CD4-positive, CD25-positive, alpha-beta regulatory T cell (primary cell): Measurements from ENCODE around the gene ICAM1. TPM values are rescaled to one million over a fixed set of nuclear protein-coding genes. Genes with fewer than 3 reads are reported as not detected.

Experiments
- ATAC-seq, 2 donors: fragments of 150-1000 bp; cut with Tn5 transposase; one replicate each; pipeline ENCODE4 v1.10.0; 2021; ENCODE audit warnings: low read depth in 2 of 2, moderate number of reproducible peaks in 2 of 2, moderate library complexity in 1 of 2
- DNase-seq, 3 donors: peaks; one replicate each; pipeline versions ENCODE4 v3.0.0 to v3.0.0-alpha.2; 2012 to 2022; ENCODE audit warnings: mixed read lengths in 1 of 3
- H3K27ac ChIP-seq: one replicate; pipeline ENCODE4 v1.7.0; 2013; ENCODE audit warnings: mild to moderate bottlenecking, low read length; ENCODE audit not compliant: insufficient read depth, poor library complexity, severe bottlenecking
- H3K27me3 ChIP-seq: one replicate; pipeline ENCODE4 v1.7.0; 2013; ENCODE audit warnings: low read length; ENCODE audit not compliant: control insufficient read depth, insufficient read depth
- H3K36me3 ChIP-seq: one replicate; pipeline ENCODE4 v1.7.0; 2013; ENCODE audit warnings: mild to moderate bottlenecking, low read length, moderate library complexity; ENCODE audit not compliant: control insufficient read depth, insufficient read depth
- H3K4me1 ChIP-seq: 2 replicates; pipeline ENCODE4 v1.7.0; 2013; ENCODE audit warnings: mild to moderate bottlenecking, low read length; ENCODE audit not compliant: insufficient read depth, control insufficient read depth, poor library complexity, severe bottlenecking
- H3K4me3 ChIP-seq: one replicate; pipeline ENCODE4 v1.7.0; 2013; ENCODE audit warnings: low read depth, mild to moderate bottlenecking, low read length, moderate library complexity
- H3K9me3 ChIP-seq, 2 experiments: 1 replicate in 1 of 2; 2 replicates in 1 of 2; pipeline ENCODE4 v1.7.0; 2013; ENCODE audit warnings: low read length in 2 of 2, mild to moderate bottlenecking in 1 of 2, moderate library complexity in 1 of 2; ENCODE audit not compliant: control insufficient read depth in 2 of 2
- H3K27ac Mint-ChIP-seq, 3 donors: one replicate each; pipeline ENCODE4 v1.8.0; 2020 to 2022; ENCODE audit warnings: mild to moderate bottlenecking in 3 of 3, mixed read lengths in 3 of 3, moderate library complexity in 2 of 3
- H3K27me3 Mint-ChIP-seq: one replicate; pipeline ENCODE4 v1.8.0; 2022; ENCODE audit warnings: mild to moderate bottlenecking, mixed read lengths
- H3K36me3 Mint-ChIP-seq: one replicate; pipeline ENCODE4 v1.8.0; 2020; ENCODE audit warnings: mixed read lengths
- H3K4me1 Mint-ChIP-seq, 4 donors: one replicate each; pipeline ENCODE4 v1.8.0; 2020 to 2022; ENCODE audit warnings: mixed read lengths in 4 of 4, mild to moderate bottlenecking in 1 of 4
- H3K4me3 Mint-ChIP-seq, 4 donors: one replicate each; pipeline ENCODE4 v1.8.0; 2020 to 2022; ENCODE audit warnings: mild to moderate bottlenecking in 4 of 4, mixed read lengths in 4 of 4, moderate library complexity in 3 of 4
- H3K9me3 Mint-ChIP-seq, 7 donors: one replicate each; pipeline ENCODE4 v1.8.0; 2020 to 2022; ENCODE audit warnings: mixed read lengths in 7 of 7, mild to moderate bottlenecking in 3 of 7, moderate library complexity in 2 of 7
- polyA plus RNA-seq, 4 donors: library from polyadenylated mRNA; unstranded; fragments of 300-500 nt; fragmentation: Illumina TruSeq; gene quantifications; one replicate each; pipeline ENCODE4 v1.2.3, GENCODE V29; 2021
- total RNA-seq: library from RNA; stranded (reverse); gene quantifications from one replicate; pipeline ENCODE4 v1.2.3, GENCODE V29; 2022

Gene ICAM1
- total and polyA plus RNA-seq, 5 donors from 2014 or later: 4.8 to 13.7 (median 7.8) TPM

DNA sequence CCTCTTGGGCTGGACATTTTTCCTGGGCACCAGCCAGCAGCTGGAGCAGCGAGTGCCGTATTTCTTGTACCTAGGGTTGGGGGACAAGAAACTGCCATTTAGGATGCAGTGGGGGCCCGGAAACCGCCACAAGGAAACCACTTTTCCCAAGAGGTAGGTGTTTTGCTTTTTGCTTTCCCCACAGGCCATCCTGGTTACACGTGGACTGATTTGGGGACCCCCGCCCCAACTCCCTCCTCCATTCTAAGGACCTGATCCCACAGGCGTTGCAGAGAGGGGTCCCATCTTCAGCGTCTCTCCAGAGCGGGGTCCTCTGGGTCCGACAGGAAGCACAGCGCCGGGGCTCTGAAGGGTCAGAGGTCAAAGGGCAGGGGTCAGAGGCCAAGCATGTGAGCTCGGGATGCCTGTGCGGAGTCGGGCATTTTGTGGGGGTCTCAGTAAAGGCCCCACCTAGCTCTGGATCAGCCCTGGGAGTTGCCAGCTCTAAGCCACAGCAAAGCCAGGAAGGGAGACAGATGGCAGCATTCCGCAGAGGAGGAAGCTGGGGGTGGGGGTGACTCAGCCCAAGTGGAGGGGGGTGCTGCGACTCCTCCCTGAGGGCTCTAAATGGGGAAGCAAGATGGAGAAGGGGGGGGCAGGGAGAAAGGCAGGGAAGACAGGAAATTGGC is 34.4 kb downstream of the ICAM1 start:
- no peaks in the 10 kb centered on the region for H3K4me1 Mint-ChIP-seq
- Histone ChIP-seq H3K4me3 (no peak overlapping the region), H3K27me3 (no peaks in the 10 kb centered on the region), H3K36me3 (no peaks in the 10 kb centered on the region), H3K4me1 (no peaks in the 10 kb centered on the region), H3K9me3 (no peaks in the 10 kb centered on the region), H3K27ac (no peak overlapping the region)
- no peak for ATAC-seq
- peak overlapping the region in 2 of 3 donors; percentile 11 to 26 for H3K27ac Mint-ChIP-seq
- no peaks in the 10 kb centered on the region for H3K36me3 Mint-ChIP-seq
- no peak for DNase-seq
- peaks cover 9% of the 10 kb centered on the region for H3K27me3 Mint-ChIP-seq
- H3K9me3 Mint-ChIP-seq: no peaks in the 10 kb centered on the region
- no peak overlapping the region for H3K4me3 Mint-ChIP-seq

DNA sequence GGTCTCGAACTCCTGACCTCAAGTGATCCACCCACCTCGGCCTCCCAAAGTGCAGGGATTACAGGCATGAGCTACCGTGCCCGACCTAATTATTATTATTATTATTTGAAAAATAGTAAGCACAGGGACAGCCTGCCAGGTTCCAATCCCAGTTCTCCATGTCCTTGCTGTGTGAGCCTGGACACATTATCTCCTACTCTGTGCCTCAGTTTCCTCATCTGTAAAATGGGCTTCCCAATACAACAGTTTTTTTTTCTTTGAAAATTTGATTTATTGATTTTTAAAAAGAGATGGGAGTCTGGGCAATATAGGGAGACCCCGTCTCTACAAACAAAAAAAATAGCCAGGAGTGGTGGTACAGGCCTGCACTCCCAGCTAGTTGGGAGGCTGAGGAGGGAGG is 35.4 kb downstream of the ICAM1 start:
- no peak overlapping the region for H3K27ac Mint-ChIP-seq
- H3K9me3 ChIP-seq: no peaks in the 10 kb centered on the region
- H3K4me3 ChIP-seq: no peak overlapping the region
- H3K27me3 Mint-ChIP-seq: peaks cover 7% of the 10 kb centered on the region
- no peaks in the 10 kb centered on the region for H3K4me1 ChIP-seq
- no peaks in the 10 kb centered on the region for H3K9me3 Mint-ChIP-seq
- no peaks in the 10 kb centered on the region for H3K36me3 Mint-ChIP-seq
- H3K4me3 Mint-ChIP-seq: no peak overlapping the region
- H3K27ac ChIP-seq: no peak overlapping the region
- no peak for DNase-seq
- ATAC-seq: no peak
- H3K4me1 Mint-ChIP-seq: no peaks in the 10 kb centered on the region
- no peaks in the 10 kb centered on the region for H3K36me3 ChIP-seq
- H3K27me3 ChIP-seq: no peaks in the 10 kb centered on the region

DNA sequence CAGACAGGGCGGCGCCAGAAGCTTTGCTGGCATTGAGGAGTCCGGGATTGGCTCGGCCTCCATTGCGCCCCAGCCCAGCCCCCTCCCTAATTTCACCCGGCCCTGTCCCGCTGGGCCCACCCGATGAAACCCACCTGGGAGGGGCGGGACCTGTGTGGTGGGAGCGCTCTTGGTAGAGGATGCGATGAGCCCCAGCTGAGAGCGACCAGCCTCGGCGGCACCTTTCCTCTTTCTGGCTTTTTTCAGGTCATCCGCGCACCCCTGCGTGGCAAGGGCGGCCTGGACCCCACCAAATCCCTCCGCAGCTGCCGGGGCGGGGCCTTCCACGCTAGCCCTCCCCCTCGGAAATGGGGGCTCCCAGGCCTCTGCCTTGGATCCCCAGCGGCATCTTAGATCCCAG is 38.5 kb downstream of the ICAM1 start, which contains the start of gene ZGLP1:
TSS of gene ZGLP1 (minus strand) at position 393 of the 400 bp plus-strand sequence.
- Histone ChIP-seq H3K36me3 (no peaks in the 10 kb centered on the region), H3K4me1 (no peaks in the 10 kb centered on the region), H3K9me3 (no peaks in the 10 kb centered on the region), H3K27ac (no peak within 1 kb of the TSS), H3K27me3 (no peaks in the 10 kb centered on the region), H3K4me3 (no peak within 1 kb of the TSS)
- H3K9me3 Mint-ChIP-seq: no peaks in the 10 kb centered on the region
- DNase-seq (no peak), ATAC-seq (no peak)
- H3K4me3 Mint-ChIP-seq: no peak within 1 kb of the TSS
- no peaks in the 10 kb centered on the region for H3K36me3 Mint-ChIP-seq
- H3K4me1 Mint-ChIP-seq: peaks cover 0 to 3% (median 0%) of the 10 kb centered on the region in 4 donors
- no peaks in the 10 kb centered on the region for H3K27me3 Mint-ChIP-seq
- no peak within 1 kb of the TSS for H3K27ac Mint-ChIP-seq

- Mint-ChIP-seq H3K36me3 (peaks cover 14% of the 10 kb centered on the region), H3K27me3 (no peaks in the 10 kb centered on the region), H3K4me1 (peaks cover 0 to 17% (median 5%) of the 10 kb centered on the region in 4 donors), H3K9me3 (no peaks in the 10 kb centered on the region), H3K27ac (peak within 1 kb of the TSS; percentile 78 to 91 (median 88)), H3K4me3 (peak within 1 kb of the TSS; percentile 79 to 92 (median 86))
- DNase-seq (peak; percentile 85 to 90 (median 86)), ATAC-seq (peak; percentile 74 to 89)
- Histone ChIP-seq H3K27me3 (no peaks in the 10 kb centered on the region), H3K36me3 (peaks cover 16% of the 10 kb centered on the region), H3K4me1 (peaks cover 15% of the 10 kb centered on the region), H3K27ac (peak within 1 kb of the TSS; percentile 61), H3K9me3 (no peaks in the 10 kb centered on the region), H3K4me3 (peak within 1 kb of the TSS; percentile 86)
Measured at GRCh38 chr19:10315335-10316214, 44.7 kb downstream of the ICAM1 start, which contains the start of gene FDX2. Gene FDX2, minus strand, starts transcription at chr19:10316015. Its CDS starts 19 bp downstream, at chr19:10315996.

GRCh38 chr19:10316229-10317044 is 45.5 kb downstream of the ICAM1 start:
- Histone ChIP-seq H3K36me3 (peaks cover 21% of the 10 kb centered on the region), H3K27me3 (no peaks in the 10 kb centered on the region), H3K4me3 (no peak overlapping the region), H3K27ac (peak overlapping the region; percentile 61), H3K9me3 (no peaks in the 10 kb centered on the region), H3K4me1 (peaks cover 15% of the 10 kb centered on the region)
- H3K9me3 Mint-ChIP-seq: no peaks in the 10 kb centered on the region
- H3K27me3 Mint-ChIP-seq: no peaks in the 10 kb centered on the region
- H3K4me3 Mint-ChIP-seq: peak overlapping the region; percentile 58 to 92 (median 86)
- DNase-seq: no peak
- peak overlapping the region; percentile 78 to 91 (median 88) for H3K27ac Mint-ChIP-seq
- ATAC-seq: no peak
- H3K4me1 Mint-ChIP-seq: peaks cover 0 to 17% (median 5%) of the 10 kb centered on the region in 4 donors
- peaks cover 14% of the 10 kb centered on the region for H3K36me3 Mint-ChIP-seq

DNA sequence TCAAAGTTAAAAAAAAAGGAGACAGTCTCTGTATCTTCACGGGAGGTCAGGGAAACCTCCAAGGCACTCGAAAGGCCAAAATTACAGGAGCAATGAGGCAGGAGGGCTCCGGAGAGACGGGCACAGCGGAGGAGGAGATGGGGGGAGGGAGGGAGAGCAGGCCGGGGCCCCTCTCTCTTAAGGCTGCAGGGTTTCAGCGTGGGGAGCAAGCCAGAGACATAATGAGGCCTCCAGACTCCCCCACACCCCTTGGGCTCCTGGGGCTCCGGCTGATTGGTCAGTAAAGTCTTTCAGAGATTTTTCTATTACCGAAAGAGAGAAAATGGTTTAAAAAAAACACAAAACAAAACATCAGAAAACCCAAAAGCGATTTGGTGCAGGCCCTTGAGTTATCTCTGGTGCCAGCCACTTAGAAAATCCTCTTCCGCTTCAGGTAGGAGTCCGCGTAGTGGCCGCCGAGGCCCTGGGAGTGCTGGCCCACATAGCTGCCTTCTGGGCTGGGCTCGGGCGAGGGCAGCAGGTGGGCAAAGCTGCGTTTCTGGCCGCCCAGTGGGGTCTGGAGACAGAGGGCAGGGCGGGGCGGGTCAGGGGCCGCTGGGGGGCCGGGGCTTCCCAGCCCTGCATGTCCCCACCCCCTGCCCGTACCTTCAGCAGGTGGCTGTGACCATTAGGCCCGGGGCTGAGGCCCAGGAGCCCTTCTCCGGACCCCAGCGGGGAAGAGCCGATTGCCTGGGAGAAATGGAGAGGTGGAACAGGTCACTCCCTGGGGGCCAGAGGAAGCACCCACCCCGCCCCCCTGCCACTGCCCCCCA is 46.3 kb downstream of the ICAM1 start:
- no peaks in the 10 kb centered on the region for H3K9me3 ChIP-seq
- H3K36me3 ChIP-seq: peaks cover 26% of the 10 kb centered on the region
- DNase-seq: no peak
- H3K4me3 ChIP-seq: no peak overlapping the region
- H3K9me3 Mint-ChIP-seq: no peaks in the 10 kb centered on the region
- no peaks in the 10 kb centered on the region for H3K27me3 Mint-ChIP-seq
- no peak overlapping the region for H3K4me3 Mint-ChIP-seq
- H3K36me3 Mint-ChIP-seq: peaks cover 21% of the 10 kb centered on the region
- peaks cover 0 to 20% (median 5%) of the 10 kb centered on the region in 4 donors for H3K4me1 Mint-ChIP-seq
- peak overlapping the region; percentile 61 for H3K27ac ChIP-seq
- no peak overlapping the region for H3K27ac Mint-ChIP-seq
- no peaks in the 10 kb centered on the region for H3K27me3 ChIP-seq
- no peak for ATAC-seq
- H3K4me1 ChIP-seq: peaks cover 15% of the 10 kb centered on the region
